IPS DF 6.9 (cell line): ENCODE data around the gene ITSN2.

Experiments used
- DNase-seq: peaks from one replicate; pipeline ENCODE4 v3.0.0-alpha.2; 2013; ENCODE audit warnings: low read depth, low spot score
- H3K27ac ChIP-seq: one replicate; pipeline ENCODE4 v1.5.1; 2013; ENCODE audit warnings: low read length, control low read depth
- H3K27me3 ChIP-seq: 2 replicates; pipeline ENCODE4 v1.6.1; 2013; ENCODE audit warnings: mild to moderate bottlenecking, low read length; ENCODE audit not compliant: control insufficient read depth, insufficient read depth
- H3K36me3 ChIP-seq: 2 replicates; pipeline ENCODE4 v1.6.1; 2013; ENCODE audit warnings: low read length; ENCODE audit not compliant: control insufficient read depth, insufficient read depth
- H3K4me1 ChIP-seq: 2 replicates; pipeline ENCODE4 v1.6.1; 2013; ENCODE audit warnings: low read length; ENCODE audit not compliant: control insufficient read depth, insufficient read depth
- H3K4me3 ChIP-seq: 2 replicates; pipeline ENCODE4 v1.5.1; 2013; ENCODE audit warnings: mild to moderate bottlenecking, low read length
- H3K9me3 ChIP-seq: 2 replicates; pipeline ENCODE4 v1.6.1; 2013; ENCODE audit warnings: low read length, inconsistent platforms; ENCODE audit not compliant: control insufficient read depth, insufficient read depth
- WGBS: extraction: QIAGEN DNeasy Blood & Tissue Kit; methylation state at CpG from one replicate; pipeline ENCODE4 v1.1.7; 2013; ENCODE audit warnings: mixed read lengths, missing lambda C conversion rate; ENCODE audit not compliant: insufficient read length, insufficient coverage; 5-methylcytosine and 5-hydroxymethylcytosine counted together

ITSN2 gene

DNA sequence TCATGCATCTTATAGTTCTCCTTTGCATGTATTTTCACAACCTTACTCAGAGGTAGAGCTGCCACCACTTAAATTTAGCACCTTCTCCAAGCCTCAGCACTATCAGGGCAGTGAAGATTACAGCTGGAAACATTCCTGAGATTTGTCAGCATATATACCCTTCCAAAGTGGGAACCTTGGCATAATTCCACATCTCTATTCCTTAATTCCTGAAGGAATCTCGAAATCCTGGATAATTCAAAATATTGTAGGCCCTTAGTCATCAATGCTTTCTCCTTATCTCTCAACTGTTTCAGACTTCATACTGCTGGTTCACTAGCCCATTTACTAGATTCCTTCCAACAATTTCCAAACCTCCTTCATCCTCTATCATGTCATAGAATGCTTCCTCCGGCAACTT, 87.4 kb downstream of the ITSN2 start:
- H3K4me1 ChIP-seq = no peaks in the 10 kb centered on the region
- H3K4me3 ChIP-seq = no peak overlapping the region
- WGBS = no CpG with 5 or more reads among the region's 2 CpGs
- H3K27me3 ChIP-seq = no peaks in the 10 kb centered on the region
- H3K27ac ChIP-seq = no peak overlapping the region
- H3K36me3 ChIP-seq = no peaks in the 10 kb centered on the region
- DNase-seq = no peak
- H3K9me3 ChIP-seq = no peaks in the 10 kb centered on the region

DNA sequence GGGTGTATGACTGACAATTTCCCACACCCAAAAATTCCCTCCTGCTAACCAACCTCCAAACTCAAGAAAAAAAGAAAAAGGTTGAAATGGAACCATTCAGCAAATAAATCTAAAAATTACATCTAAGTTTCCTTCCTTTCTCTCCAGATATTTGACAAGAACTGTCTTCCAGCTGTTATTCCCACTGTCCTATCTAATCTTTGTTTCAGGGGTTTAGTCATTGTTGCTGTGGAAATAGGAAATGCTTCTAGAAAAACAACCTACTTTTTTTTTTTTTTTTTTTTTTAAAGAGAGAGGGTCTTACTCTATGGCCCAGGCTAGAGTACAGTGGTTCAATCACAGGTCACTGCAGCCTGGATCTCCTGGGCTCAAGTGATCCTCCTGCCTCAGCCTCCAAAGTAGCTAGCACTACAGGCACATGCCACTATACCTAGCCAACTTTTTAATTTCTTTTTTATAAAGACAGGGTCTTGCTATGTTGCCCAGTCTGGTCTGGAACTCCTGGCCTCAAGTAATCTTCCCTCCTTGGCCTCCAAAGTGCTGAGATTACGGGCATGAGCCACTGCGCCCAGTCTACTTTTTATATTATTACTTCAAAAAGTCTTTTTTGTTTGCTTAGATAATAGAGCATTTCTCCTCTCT, 88.1 kb downstream of the ITSN2 start:
- H3K27ac ChIP-seq = no peak overlapping the region
- no peaks in the 10 kb centered on the region for H3K9me3 ChIP-seq
- H3K36me3 ChIP-seq = no peaks in the 10 kb centered on the region
- H3K4me1 ChIP-seq = no peaks in the 10 kb centered on the region
- no peaks in the 10 kb centered on the region for H3K27me3 ChIP-seq
- no CpG with 5 or more reads among the region's 2 CpGs for WGBS
- DNase-seq = no peak
- no peak overlapping the region for H3K4me3 ChIP-seq

GRCh38 chr2:24269265-24269664, 91.1 kb downstream of the ITSN2 start:
- H3K27me3 ChIP-seq = no peaks in the 10 kb centered on the region

DNA sequence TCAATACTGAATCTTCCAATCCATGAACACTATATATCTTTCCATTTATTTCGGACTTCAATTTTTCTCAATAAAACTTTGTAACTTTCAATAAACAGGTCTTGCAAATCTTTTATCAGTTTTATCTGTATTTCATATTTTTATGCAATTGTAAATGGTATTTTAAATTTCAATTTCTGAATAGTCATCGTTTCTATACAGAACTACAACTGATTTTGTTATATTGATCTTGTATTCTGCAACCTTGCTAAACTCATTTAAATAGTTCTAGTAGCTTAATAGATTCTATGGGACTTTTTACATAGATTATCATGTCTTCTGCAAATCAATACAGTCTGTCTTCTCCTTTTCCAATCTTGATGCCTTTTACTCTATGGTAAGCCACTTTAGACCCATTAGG, 95.1 kb downstream of the ITSN2 start:
- Histone ChIP-seq H3K4me3 (no peak overlapping the region), H3K36me3 (no peaks in the 10 kb centered on the region)

More at GRCh38 chr2:24269265-24269664, 91.1 kb downstream of the ITSN2 start:
- Histone ChIP-seq H3K4me3 (no peak overlapping the region), H3K36me3 (no peaks in the 10 kb centered on the region), H3K4me1 (no peaks in the 10 kb centered on the region), H3K9me3 (no peaks in the 10 kb centered on the region), H3K27ac (no peak overlapping the region)
- no CpG with 5 or more reads among the region's 3 CpGs for WGBS
- no peak for DNase-seq

GRCh38 chr2:24262421-24262970, 97.8 kb downstream of the ITSN2 start:
- Histone ChIP-seq H3K36me3 (no peaks in the 10 kb centered on the region), H3K27ac (no peak overlapping the region), H3K27me3 (no peaks in the 10 kb centered on the region), H3K9me3 (no peaks in the 10 kb centered on the region), H3K4me3 (no peak overlapping the region), H3K4me1 (no peaks in the 10 kb centered on the region)
- no peak for DNase-seq
- no CpG with 5 or more reads among the region's 1 CpG for WGBS

More for the DNA sequence above, 95.1 kb downstream of the ITSN2 start:
- Histone ChIP-seq H3K27me3 (no peaks in the 10 kb centered on the region), H3K4me1 (no peaks in the 10 kb centered on the region), H3K9me3 (no peaks in the 10 kb centered on the region), H3K27ac (no peak overlapping the region)
- WGBS = no CpG with 5 or more reads among the region's 2 CpGs
- no peak for DNase-seq

DNA sequence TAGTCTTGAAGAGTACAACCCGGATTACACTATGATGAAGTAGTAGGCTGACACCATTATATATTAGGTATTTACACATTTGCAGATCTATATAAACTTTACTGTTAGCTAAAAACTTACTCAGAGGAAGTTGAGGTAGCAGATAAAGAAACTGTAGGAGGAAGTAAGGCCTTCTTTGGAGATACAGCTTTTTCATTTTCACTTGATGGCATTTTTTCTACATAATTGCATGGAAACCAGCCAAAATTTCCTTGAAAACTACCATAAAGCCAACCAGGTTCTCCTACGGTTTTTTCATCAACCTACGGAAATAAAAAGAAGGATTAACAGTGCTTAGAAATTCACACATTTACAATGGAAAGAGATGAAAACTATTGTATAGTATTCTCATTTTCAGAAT, 98.9 kb downstream of the ITSN2 start:
- no peak overlapping the region for H3K4me3 ChIP-seq
- H3K27me3 ChIP-seq = no peaks in the 10 kb centered on the region
- DNase-seq = no peak
- WGBS = no CpG with 5 or more reads among the region's 3 CpGs
- no peak overlapping the region for H3K27ac ChIP-seq
- H3K36me3 ChIP-seq = no peaks in the 10 kb centered on the region
- H3K4me1 ChIP-seq = no peaks in the 10 kb centered on the region
- H3K9me3 ChIP-seq = no peaks in the 10 kb centered on the region

DNA sequence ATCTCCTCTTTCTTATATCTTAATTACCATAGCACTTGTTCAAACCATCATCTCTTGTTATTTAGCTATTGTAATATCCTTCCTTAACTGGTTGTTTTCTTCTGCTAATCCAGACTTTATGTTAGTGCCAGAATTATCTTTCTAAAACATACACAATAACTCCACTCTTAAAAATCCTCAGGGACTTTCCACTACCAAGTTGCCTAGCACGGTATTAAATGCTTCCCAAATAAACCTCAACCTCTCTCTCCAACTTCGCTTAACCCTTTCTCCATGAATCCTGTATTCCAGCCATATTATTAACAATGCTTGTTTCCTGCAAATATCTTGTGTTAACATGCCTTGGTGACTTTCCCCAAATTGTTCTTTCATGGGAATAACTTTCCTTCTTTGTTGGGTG, 101.0 kb downstream of the ITSN2 start:
- H3K27me3 ChIP-seq = no peaks in the 10 kb centered on the region
- WGBS = 100% methylated on average over 2 of the region's 2 CpGs
- H3K4me3 ChIP-seq = no peak overlapping the region
- DNase-seq = no peak
- H3K36me3 ChIP-seq = no peaks in the 10 kb centered on the region
- H3K9me3 ChIP-seq = no peaks in the 10 kb centered on the region
- H3K27ac ChIP-seq = no peak overlapping the region
- H3K4me1 ChIP-seq = no peaks in the 10 kb centered on the region

DNA sequence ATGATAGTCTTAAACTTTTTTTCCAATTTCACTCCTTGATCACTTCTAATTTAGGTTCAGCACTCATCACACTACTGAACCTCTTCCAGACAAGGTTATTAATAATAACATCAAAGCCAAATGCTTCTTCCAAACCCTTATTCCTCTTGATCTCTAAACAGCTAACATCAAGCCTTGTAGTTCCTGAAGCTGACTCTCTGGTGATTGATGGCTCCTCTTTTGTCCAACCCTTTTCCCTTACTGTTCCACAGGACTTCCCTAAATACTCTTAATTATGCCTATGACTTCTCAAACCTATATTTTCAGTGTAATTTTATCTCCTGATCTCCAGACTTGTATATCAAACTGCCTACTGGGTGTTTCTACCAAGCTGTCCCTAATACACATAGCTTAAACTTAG, 101.6 kb downstream of the ITSN2 start:
- H3K27me3 ChIP-seq = no peaks in the 10 kb centered on the region
- H3K36me3 ChIP-seq = no peaks in the 10 kb centered on the region
- no peak overlapping the region for H3K27ac ChIP-seq
- H3K9me3 ChIP-seq = no peaks in the 10 kb centered on the region
- no peak overlapping the region for H3K4me3 ChIP-seq
- H3K4me1 ChIP-seq = no peaks in the 10 kb centered on the region
- DNase-seq = no peak

DNA sequence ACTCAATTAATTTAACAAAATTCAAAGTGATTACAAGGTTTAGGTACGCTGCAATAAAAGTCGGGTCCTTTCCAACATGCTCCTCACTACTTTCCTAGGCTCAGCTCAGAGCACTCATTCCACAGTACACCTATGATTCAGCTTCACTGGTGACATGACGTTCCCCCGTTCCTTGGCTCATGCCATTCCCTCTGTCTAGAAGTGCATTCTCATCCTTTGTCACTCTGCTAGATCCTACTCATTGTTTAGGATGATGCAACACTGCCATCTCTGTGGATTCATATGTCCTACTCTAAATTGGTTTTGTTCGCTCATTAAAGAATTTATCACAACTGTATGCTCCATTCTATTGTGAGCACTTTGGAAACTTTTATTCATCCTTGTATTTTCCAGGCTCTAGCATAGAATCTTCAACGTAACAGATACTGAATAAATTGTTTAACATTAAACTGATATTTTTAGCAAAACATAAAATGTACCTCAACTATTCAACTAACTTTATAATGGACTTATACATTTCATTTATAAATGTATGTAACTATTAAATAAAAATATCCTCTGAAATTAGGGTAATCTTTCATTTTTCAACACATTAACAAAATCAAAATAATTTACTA, 106.9 kb downstream of the ITSN2 start:
- H3K9me3 ChIP-seq = no peaks in the 10 kb centered on the region
- no CpG with 5 or more reads among the region's 6 CpGs for WGBS
- DNase-seq = no peak
- H3K27ac ChIP-seq = no peak overlapping the region
- H3K27me3 ChIP-seq = no peaks in the 10 kb centered on the region
- H3K36me3 ChIP-seq = no peaks in the 10 kb centered on the region
- H3K4me1 ChIP-seq = no peaks in the 10 kb centered on the region
- no peak overlapping the region for H3K4me3 ChIP-seq

- no CpG with 5 or more reads among the region's 3 CpGs for WGBS
- DNase-seq = no peak
- Histone ChIP-seq H3K27ac (no peak overlapping the region), H3K27me3 (no peaks in the 10 kb centered on the region), H3K36me3 (no peaks in the 10 kb centered on the region), H3K9me3 (no peaks in the 10 kb centered on the region), H3K4me1 (no peaks in the 10 kb centered on the region), H3K4me3 (no peak overlapping the region)
Measured at GRCh38 chr2:24247592-24247991, 112.7 kb downstream of the ITSN2 start.

DNA sequence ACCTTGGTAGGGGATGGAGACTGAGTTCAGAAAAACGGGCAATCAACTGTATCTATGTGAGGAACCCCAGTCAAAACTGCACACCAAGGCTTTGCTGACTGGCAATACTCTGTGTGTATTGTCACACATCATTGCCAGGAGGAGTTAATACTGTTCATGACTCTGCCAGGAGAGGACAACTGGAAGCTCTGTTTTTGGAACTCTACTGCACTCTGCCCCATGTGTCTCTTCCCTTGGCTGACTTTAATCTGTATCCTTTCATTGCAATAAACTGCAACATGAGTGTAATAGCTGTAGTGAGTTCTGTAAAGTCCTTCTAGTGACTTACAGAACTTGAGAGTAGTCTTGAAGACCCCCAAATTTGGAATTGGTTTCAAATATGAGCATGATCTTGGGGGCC, 113.2 kb downstream of the ITSN2 start:
- no CpG with 5 or more reads among the region's 1 CpG for WGBS

More for the DNA sequence above, 113.2 kb downstream of the ITSN2 start:
- Histone ChIP-seq H3K36me3 (no peaks in the 10 kb centered on the region), H3K4me1 (no peaks in the 10 kb centered on the region), H3K9me3 (no peaks in the 10 kb centered on the region), H3K4me3 (no peak overlapping the region), H3K27me3 (no peaks in the 10 kb centered on the region), H3K27ac (no peak overlapping the region)
- DNase-seq = no peak
